Measurements from ENCODE around the gene BOC.

BOC gene

GRCh38 chr3:113273604-113274378 lies 62.4 kb downstream of the BOC start:
- no peak overlapping the region for H3K4me3 ChIP-seq (replicated peaks; ENCODE audit: insufficient read depth, low read length)
- H3K27me3 ChIP-seq (ENCODE audit: insufficient read depth, poor library complexity, severe bottlenecking): no peaks in the 10 kb centered on the region
- no peak for TF ChIP-seq GABPA (IDR thresholded peaks at IDR 0.05; ENCODE audit: low read depth)
- H3K27ac ChIP-seq (replicated peaks): no peak overlapping the region
- no peak for DNase-seq (ENCODE audit: low read depth in 1 of 2, low spot score in 1 of 2)

- no peak overlapping the region for H3K27ac ChIP-seq (replicated peaks)
- no peak for DNase-seq (ENCODE audit: low read depth in 1 of 2, low spot score in 1 of 2)
- H3K4me3 ChIP-seq (replicated peaks; ENCODE audit: insufficient read depth, low read length): no peak overlapping the region
- H3K27me3 ChIP-seq (ENCODE audit: insufficient read depth, poor library complexity, severe bottlenecking): no peaks in the 10 kb centered on the region
- TF ChIP-seq POLR2AphosphoS5 (IDR thresholded peaks at IDR 0.05; ENCODE audit: low read depth) (no peak), REST (IDR thresholded peaks at IDR 0.05; ENCODE audit: insufficient replicate concordance, low read depth) (no peak), SPI1 (IDR thresholded peaks at IDR 0.05; ENCODE audit: borderline replicate concordance, low read depth) (no peak), CTCF (IDR thresholded peaks at IDR 0.05; ENCODE audit: insufficient read depth, low read length) (no peak), GABPA (IDR thresholded peaks at IDR 0.05; ENCODE audit: low read depth) (no peak)
Observed at GRCh38 chr3:113274425-113275257, 63.3 kb downstream of the BOC start.

GRCh38 chr3:113275258-113275556 lies 63.9 kb downstream of the BOC start:
- no peak overlapping the region for H3K4me3 ChIP-seq (replicated peaks; ENCODE audit: insufficient read depth, low read length)
- no peaks in the 10 kb centered on the region for H3K27me3 ChIP-seq (ENCODE audit: insufficient read depth, poor library complexity, severe bottlenecking)
- H3K27ac ChIP-seq (replicated peaks): no peak overlapping the region
- no peak for TF ChIP-seq GABPA (IDR thresholded peaks at IDR 0.05; ENCODE audit: low read depth)
- no peak for TF ChIP-seq REST (IDR thresholded peaks at IDR 0.05; ENCODE audit: insufficient replicate concordance, low read depth)
- TF ChIP-seq POLR2AphosphoS5 (IDR thresholded peaks at IDR 0.05; ENCODE audit: low read depth): no peak
- no peak for TF ChIP-seq SPI1 (IDR thresholded peaks at IDR 0.05; ENCODE audit: borderline replicate concordance, low read depth)
- no peak for TF ChIP-seq CTCF (IDR thresholded peaks at IDR 0.05; ENCODE audit: insufficient read depth, low read length)
- DNase-seq (ENCODE audit: low read depth in 1 of 2, low spot score in 1 of 2): no peak

- TF ChIP-seq REST (IDR thresholded peaks at IDR 0.05; ENCODE audit: insufficient replicate concordance, low read depth) (no peak), CTCF (IDR thresholded peaks at IDR 0.05; ENCODE audit: insufficient read depth, low read length) (no peak), GABPA (IDR thresholded peaks at IDR 0.05; ENCODE audit: low read depth) (no peak)
Observed at GRCh38 chr3:113275583-113275928, 64.2 kb downstream of the BOC start.

More at GRCh38 chr3:113275583-113275928, 64.2 kb downstream of the BOC start:
- Histone ChIP-seq H3K27me3 (ENCODE audit: insufficient read depth, poor library complexity, severe bottlenecking) (no peaks in the 10 kb centered on the region), H3K27ac (replicated peaks) (no peak overlapping the region), H3K4me3 (replicated peaks; ENCODE audit: insufficient read depth, low read length) (no peak overlapping the region)
- DNase-seq (ENCODE audit: low read depth in 1 of 2, low spot score in 1 of 2): no peak

All from HL-60 (cell line).